Measurements from ENCODE around the gene FURIN.
"Not testable (repeated sequence)": the region's sequence is repeated elsewhere in the genome, so short reads cannot be mapped to it uniquely, and the experiment has no call there.

FURIN gene

GRCh38 chr15:90868261-90868689, at the start of gene FURIN:
Gene FURIN, plus strand, starts transcription at chr15:90868588. Its CDS starts 7,153 bp downstream, at chr15:90875741.
- no peak for DNase-seq

DNA sequence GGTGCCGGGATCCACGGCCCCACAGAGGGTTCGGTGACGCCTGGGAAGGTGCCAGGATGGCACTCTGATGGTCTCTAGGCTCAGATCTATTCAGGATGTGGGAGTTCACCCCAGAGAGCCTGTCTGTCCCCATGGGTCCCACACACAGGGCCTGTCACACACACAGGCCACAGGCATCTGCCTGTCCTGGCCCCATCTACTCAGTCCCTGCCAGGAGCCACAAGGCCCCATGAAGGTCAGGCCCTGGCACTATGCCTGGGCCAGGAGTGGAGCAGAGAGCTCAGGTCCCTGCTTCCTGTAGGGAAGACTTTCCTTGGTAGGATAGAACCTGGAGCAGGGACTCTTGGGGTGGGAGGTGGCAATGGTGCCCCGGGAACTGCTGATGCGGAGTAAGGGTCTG, 49.0 kb upstream of the FURIN start:
- DNase-seq, result no peak

GRCh38 chr15:90819850-90820249, 48.5 kb upstream of the FURIN start:
- DNase-seq, result no peak

- DNase-seq, result no peak
Observed at GRCh38 chr15:90820481-90820880, 47.9 kb upstream of the FURIN start.

DNA sequence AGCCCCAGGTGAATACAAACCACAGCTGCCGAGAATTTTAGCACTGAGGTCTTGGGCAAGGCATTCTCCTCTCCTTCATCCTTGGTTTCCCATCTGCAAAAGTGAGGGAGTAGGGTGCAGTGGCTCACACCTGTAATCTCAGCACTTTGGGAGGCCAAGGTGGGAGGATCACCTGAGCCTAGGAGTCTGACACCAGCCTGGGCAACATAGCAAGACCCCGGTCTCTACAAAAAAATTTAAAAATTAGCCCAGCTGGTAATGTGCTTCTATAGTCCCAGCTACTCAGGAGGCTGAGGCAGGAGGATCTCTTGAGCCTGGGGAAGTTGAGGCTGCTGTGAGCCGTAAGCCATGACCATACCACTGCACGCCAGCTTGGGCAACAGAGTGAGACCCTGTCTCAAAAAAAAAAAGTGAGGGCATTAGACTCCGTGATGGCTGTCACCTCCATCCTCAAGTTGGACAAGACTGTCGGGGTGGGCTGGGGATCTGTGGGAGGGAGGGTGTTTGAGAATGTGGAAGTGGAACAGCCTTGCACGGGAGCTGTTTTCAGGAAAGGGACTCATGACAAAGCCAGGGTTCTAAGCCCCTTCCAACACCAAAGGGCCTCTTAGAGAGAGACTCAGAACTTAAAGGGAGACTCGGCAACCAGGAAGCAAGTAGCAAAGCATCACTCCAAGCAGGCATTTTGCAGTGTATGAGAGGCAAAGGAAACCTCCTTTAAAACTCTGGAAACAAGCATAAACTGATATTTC, 46.0 kb upstream of the FURIN start:
- no peak for DNase-seq

DNA sequence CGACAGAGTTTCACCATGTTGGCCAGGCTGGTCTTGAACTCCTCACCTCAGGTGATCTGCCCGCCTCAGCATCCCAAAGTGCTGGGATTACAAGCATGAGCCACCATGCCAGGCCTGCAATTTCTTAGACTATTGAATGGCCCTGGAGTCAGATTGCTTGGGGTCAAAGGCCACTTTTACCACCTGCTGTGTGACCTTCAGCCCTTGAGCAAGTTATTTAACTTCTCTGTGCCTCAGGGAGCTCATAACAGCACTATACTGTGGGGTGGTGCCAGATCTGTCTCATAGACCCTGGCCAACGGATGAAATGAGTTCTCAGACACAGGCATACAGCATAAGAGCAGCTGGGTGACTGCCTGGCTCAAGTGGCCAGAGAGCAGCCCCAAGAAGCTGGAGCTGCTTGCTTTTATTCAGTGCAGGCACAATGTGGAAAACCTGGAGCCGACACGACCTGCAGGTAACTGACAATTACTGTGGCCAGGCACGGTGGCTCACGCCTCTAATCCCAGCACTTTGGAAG, 44.9 kb upstream of the FURIN start:
- no peak for DNase-seq

GRCh38 chr15:90825115-90825899, 43.1 kb upstream of the FURIN start:
- not testable (repeated sequence) for DNase-seq

- DNase-seq, result not testable (repeated sequence)
Observed at GRCh38 chr15:90826206-90826885, 42.0 kb upstream of the FURIN start.

DNA sequence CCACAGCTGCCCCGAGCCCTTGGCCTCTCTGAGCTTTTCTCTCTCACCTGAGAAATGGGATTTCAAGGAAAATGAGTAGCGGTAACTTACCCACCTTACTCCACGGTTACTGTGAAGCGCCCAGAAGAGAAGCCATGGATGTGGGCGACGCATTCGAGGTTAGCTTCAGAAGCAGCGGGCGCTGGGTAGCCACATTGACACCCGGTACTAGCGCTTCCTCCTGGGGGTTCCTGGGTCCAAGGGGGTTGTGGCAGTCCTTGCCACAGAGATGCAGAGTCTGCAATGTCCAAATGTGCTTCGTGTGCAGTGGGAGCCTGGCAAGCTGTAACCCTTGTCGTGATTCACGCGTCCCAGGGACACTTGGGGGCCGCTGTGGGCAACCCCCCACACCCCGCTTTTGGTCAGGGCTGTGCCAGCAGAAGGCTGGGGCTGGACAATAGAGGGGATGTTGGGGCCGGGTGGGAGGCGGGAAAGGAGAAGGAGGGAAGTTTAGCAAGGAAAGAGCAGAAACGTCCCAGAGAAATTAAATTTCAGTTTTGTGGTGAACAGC, 41.4 kb upstream of the FURIN start:
- no peak for DNase-seq

- DNase-seq, result no peak
Observed at GRCh38 chr15:90828111-90828510, 40.3 kb upstream of the FURIN start.

DNA sequence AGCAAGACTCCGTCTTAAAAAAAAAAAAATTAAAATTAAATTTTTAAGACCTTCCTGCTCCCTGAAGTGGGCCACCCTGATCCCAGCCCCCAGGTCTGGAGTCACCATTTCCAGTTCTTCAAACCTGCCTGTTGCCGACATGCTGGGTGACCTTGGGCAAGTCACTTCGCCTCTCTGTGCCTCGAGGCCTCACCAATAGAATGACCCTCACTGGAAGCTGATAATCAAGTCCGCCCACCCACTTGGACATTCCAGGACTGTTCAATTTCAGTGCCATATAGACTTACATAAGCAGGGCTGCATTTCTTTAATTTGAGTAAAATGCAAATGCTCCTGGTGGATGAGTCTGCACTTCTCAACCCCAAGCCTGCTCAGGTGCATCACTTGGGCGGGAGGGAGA, 39.3 kb upstream of the FURIN start:
- no peak for DNase-seq

GRCh38 chr15:90829942-90830440, 38.4 kb upstream of the FURIN start:
- peak in 6 of 56 donors; percentile 11 to 31 (median 19) for DNase-seq

DNA sequence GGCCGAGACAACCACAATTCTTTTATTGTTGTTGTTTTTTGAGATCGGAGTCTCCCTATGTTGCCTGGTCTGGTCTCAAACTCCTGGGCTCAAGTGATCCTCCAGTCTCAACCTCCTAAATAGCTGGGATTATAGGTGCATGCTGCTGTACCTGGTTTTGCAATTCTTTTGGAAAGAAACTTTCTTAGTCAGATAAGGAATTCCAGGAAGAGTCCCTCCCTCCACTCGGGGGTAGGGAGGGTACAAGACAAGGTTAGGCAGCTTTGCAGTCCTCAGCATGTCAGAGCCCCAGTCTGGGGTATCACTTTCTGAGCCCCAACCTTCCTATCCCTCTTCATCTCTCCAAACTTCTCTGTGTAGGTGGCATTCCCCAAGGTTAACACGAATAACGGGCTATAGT, 33.8 kb upstream of the FURIN start:
- DNase-seq, result no peak

GRCh38 chr15:90836296-90836871, 32.0 kb upstream of the FURIN start:
- no peak for DNase-seq

DNA sequence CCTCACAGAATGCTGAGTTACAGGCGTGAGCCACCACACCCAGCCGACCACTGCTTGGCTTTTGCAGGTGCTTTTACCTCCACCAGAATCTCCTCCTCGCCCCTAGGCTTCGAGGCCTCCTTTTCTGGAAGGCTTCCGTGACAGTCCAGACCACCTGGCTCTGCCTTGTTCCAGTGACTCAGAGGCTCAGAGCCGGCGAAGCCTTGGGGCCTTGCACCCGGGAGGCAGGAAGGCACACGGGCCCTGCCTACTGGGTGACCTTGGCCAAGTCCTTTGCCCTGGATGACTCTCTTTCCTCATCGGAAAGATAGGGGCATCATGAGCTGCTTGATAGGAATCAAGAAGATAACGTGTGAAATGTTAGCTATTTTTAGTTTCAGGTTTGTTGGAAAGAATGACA, 31.3 kb upstream of the FURIN start:
- DNase-seq, result no peak

- DNase-seq, result peak in 21 of 56 donors; percentile 6 to 68 (median 22)
Observed at GRCh38 chr15:90838139-90838538, 30.2 kb upstream of the FURIN start.

DNA sequence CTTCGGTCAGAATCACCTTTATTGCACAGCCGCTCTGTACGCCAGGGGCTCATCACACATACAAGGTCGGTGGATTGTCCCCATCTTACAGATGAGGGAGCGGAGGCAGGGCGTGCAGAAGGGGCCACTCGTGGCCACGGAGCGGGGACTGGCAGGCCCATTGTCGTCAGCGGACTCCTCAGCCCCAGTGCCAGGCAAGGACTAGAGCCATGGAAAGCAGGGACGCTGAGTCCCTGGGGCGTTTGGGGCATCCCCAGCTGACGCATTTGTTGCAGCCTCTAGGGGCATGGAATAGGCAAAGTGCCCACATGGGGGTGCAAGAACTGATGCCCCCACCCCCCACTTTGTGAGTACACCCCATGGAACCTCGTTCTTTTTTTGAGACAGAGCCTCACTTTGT, 29.8 kb upstream of the FURIN start:
- DNase-seq, result no peak

- peak in 18 of 56 donors; percentile 7 to 55 (median 28) for DNase-seq
Observed at GRCh38 chr15:90839187-90840071, 29.0 kb upstream of the FURIN start.

GRCh38 chr15:90840157-90840855, 28.1 kb upstream of the FURIN start:
- DNase-seq, result no peak

Data from nucleus accumbens (tissue), 56 donors.